PC-3 (cell line): ENCODE data around the gene SNX9. TPM values are rescaled to one million over a fixed set of nuclear protein-coding genes. Genes with fewer than 3 reads are reported as not detected.
"Not testable (repeated sequence)": the region's sequence is repeated elsewhere in the genome, so short reads cannot be mapped to it uniquely, and the experiment has no call there.

ENCODE experiments used
- ATAC-seq: fragments of 200-7000 bp; cut with Tn5 transposase; 2 replicates; pipeline ENCODE4 v1.9.1; 2020; ENCODE audit warnings: mild to moderate bottlenecking, moderate library complexity
- BruUV-seq: library from RNA; stranded (reverse); fragments of 400-500 nt; replicated peaks from 2 replicates; lab custom pipeline; 2021; lab: Mats Ljungman, UMichigan
- CTCF ChIA-PET: fragments of 300-600 bp; sonication (Branson Sonifier 250); formaldehyde crosslinking; loops from one replicate; lab custom pipeline; 2022; ENCODE audit warnings: antibody characterized with exemption; lab: Charles Lee
- POLR2A ChIA-PET: fragments of 300-600 bp; sonication (Branson Sonifier 250); formaldehyde crosslinking; loops from one replicate; lab custom pipeline; 2022; ENCODE audit warnings: antibody characterized with exemption; ENCODE audit not compliant: unreplicated experiment; lab: Charles Lee
- DNase-seq: peaks from one replicate; pipeline ENCODE4 v3.0.0-alpha.2; 2015
- H2AFZ ChIP-seq: fragments of 300-600 bp; sonication (generic); 2 replicates; pipeline ENCODE4 v1.6.0; 2016; ENCODE audit warnings: antibody characterized with exemption, low read length
- H3F3A ChIP-seq: fragments of 300-600 bp; sonication (generic); one replicate; pipeline ENCODE4 v1.6.0; 2017; ENCODE audit warnings: antibody characterized with exemption, low read length, control low read depth, mild to moderate bottlenecking; ENCODE audit not compliant: unreplicated experiment
- H3K27ac ChIP-seq: fragments of 300-600 bp; sonication (generic); 2 replicates; pipeline ENCODE4 v1.5.1; 2016; ENCODE audit warnings: mild to moderate bottlenecking, low read length
- H3K27me3 ChIP-seq: fragments of 300-600 bp; sonication (generic); 2 replicates; pipeline ENCODE4 v1.6.1; 2016; ENCODE audit warnings: low read length, mixed read lengths
- H3K36me3 ChIP-seq: fragments of 300-600 bp; sonication (generic); 2 replicates; pipeline ENCODE4 v1.6.1; 2016; ENCODE audit warnings: low read depth, mixed run types, low read length, mixed read lengths
- H3K4me1 ChIP-seq: fragments of 300-600 bp; sonication (generic); 2 replicates; pipeline ENCODE4 v1.5.1; 2016; ENCODE audit warnings: low read length; ENCODE audit not compliant: insufficient read depth
- H3K4me2 ChIP-seq: fragments of 300-600 bp; sonication (generic); 2 replicates; pipeline ENCODE4 v1.6.0; 2016; ENCODE audit warnings: low read length
- H3K4me3 ChIP-seq: fragments of 300-600 bp; sonication (generic); 2 replicates; pipeline ENCODE4 v1.5.1; 2016; ENCODE audit warnings: mild to moderate bottlenecking, low read length, mixed read lengths
- H3K79me2 ChIP-seq: fragments of 300-600 bp; sonication (generic); 2 replicates; pipeline ENCODE4 v1.6.1; 2017; ENCODE audit warnings: low read length, mixed read lengths
- H3K9ac ChIP-seq: fragments of 300-600 bp; sonication (generic); 2 replicates; pipeline ENCODE4 v1.6.0; 2016; ENCODE audit warnings: mild to moderate bottlenecking, low read length
- H3K9me2 ChIP-seq: fragments of 300-600 bp; sonication (generic); replicated peaks from 2 replicates; pipeline ENCODE4 v1.6.1; 2016; ENCODE audit warnings: mixed run types, low read length, mixed read lengths
- H3K9me3 ChIP-seq: fragments of 300-600 bp; sonication (generic); 2 replicates; pipeline ENCODE4 v1.6.1; 2016; ENCODE audit warnings: low read length, mixed read lengths
- H4K20me1 ChIP-seq: fragments of 300-600 bp; sonication (generic); 2 replicates; pipeline ENCODE4 v1.6.1; 2016; ENCODE audit warnings: low read length, mixed read lengths
- EZH2 ChIP-seq: fragments of 300-600 bp; sonication (generic); IDR thresholded peaks from one replicate; pipeline ENCODE4 v1.6.1; 2017; ENCODE audit warnings: antibody characterized with exemption, mild to moderate bottlenecking, low read length; ENCODE audit not compliant: unreplicated experiment
- EZH2phosphoT487 ChIP-seq: fragments of 300-600 bp; sonication (generic); IDR thresholded peaks from 2 replicates; pipeline ENCODE4 v1.6.1; 2018; ENCODE audit warnings: mild to moderate bottlenecking, antibody characterized with exemption, low read length, borderline replicate concordance
- intact Hi-C: fragments of 100-400 bp; cut with micrococcal nuclease; formaldehyde crosslinking; loops from 2 replicates; pipeline ENCODE4 v1.9.0; 2023
- total RNA-seq: library from RNA; depleted of rRNA; stranded (reverse); fragments of >200 nt; gene quantifications from 2 replicates; pipeline ENCODE4 v1.2.3, GENCODE V29; 2014
- TF ChIP-seq, protein P1 (sequence below): fragments of 300-600 bp; sonication (generic); conservative IDR thresholded peaks from 2 replicates; pipeline ENCODE4 v1.5.1; 2017; ENCODE audit warnings: antibody characterized with exemption, low read depth, mild to moderate bottlenecking, low read length

SNX9 gene
- total RNA-seq, 1 experiment from 2014 or later: 18.0 TPM

DNA sequence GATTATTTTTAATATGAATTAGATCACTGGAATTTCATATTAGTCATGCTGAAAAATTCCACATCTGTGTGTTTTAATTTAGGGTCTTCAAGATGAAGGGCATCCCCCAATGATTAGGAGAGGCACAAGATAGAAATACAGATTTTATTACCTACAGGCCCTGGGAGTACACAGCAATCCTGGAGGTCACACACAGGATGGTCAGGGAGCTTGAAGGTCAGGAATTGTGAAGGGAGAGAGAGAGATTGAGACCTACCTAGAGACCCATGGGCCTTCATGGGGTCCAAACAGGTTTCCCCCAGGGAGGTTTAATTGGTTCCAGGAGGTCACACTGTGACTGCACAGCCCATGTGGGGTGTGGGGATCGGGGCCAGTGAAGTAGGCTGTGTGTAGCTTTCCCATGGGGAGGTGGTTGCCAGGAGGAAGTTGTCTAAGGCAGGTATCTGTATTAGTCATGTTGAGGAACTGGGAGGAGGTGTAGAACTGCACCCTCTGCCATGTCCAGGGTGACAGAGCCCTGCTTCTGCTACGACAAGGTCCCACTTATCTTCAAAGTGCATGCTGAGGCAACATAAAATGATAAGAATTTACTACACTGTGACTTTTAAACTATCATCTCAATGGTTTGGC, 18.3 kb downstream of the SNX9 start:
- Histone ChIP-seq H3K9ac (peak overlapping the region; percentile 32; the same call in 1 of the 2 replicates), H3K4me2 (peak overlapping the region; percentile 67), H3K79me2 (peaks cover 97% of the 10 kb centered on the region), H3K9me3 (no peaks in the 10 kb centered on the region), H4K20me1 (0 out of 2 replicates have a peak, but pooled peaks cover 5% of the 10 kb centered on the region), H3K4me3 (no peak overlapping the region; the same call in 1 of the 2 replicates), H3K9me2 (no peaks in the 10 kb centered on the region), H3K27ac (peak overlapping the region; percentile 76), H3K4me1 (peaks cover 53% of the 10 kb centered on the region), H3K27me3 (no peaks in the 10 kb centered on the region), H3F3A (no peaks in the 10 kb centered on the region), H3K36me3 (no peaks in the 10 kb centered on the region), H2AFZ (no peak overlapping the region)
- POLR2A ChIA-PET: no interaction called here
- ATAC-seq: peak; percentile 77
- intact Hi-C loops: no loop called here
- TF ChIP-seq, protein P1, sequence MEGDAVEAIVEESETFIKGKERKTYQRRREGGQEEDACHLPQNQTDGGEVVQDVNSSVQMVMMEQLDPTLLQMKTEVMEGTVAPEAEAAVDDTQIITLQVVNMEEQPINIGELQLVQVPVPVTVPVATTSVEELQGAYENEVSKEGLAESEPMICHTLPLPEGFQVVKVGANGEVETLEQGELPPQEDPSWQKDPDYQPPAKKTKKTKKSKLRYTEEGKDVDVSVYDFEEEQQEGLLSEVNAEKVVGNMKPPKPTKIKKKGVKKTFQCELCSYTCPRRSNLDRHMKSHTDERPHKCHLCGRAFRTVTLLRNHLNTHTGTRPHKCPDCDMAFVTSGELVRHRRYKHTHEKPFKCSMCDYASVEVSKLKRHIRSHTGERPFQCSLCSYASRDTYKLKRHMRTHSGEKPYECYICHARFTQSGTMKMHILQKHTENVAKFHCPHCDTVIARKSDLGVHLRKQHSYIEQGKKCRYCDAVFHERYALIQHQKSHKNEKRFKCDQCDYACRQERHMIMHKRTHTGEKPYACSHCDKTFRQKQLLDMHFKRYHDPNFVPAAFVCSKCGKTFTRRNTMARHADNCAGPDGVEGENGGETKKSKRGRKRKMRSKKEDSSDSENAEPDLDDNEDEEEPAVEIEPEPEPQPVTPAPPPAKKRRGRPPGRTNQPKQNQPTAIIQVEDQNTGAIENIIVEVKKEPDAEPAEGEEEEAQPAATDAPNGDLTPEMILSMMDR: no peak
- TF ChIP-seq EZH2phosphoT487 (no peak), EZH2 (no peak)
- CTCF ChIA-PET: interaction anchor here (0.6 kb wide), 1 partner anchor 78 kb away, joined by 3 read pairs; no protein-coding TSS in a partner anchor
- DNase-seq: peak; percentile 61
- BruUV-seq: no TSS peak

DNA sequence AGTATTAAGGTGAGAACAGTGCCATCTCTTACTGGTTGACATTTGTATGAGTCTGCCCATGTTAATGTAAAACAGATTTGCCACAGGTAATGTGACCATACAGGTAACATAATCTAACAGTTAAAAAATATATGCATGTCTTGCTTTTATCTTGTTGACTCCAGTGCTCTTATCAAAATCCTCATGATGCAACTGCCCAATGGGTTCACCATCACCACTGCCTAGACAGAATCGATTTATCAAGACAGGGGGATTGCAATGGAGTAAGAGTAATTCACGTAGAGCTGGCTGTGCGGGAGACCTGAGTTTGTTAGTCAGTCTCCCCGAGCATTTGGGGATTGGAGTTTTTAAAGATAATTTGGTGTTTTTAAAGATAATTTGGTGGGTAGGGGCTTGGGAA, 19.2 kb downstream of the SNX9 start:
- POLR2A ChIA-PET: no interaction called here
- Histone ChIP-seq H3K36me3 (no peaks in the 10 kb centered on the region), H3K27ac (0 out of 2 replicates have a peak overlapping the region, but pooled peaks have one; percentile 10), H2AFZ (no peak overlapping the region), H4K20me1 (0 out of 2 replicates have a peak, but pooled peaks cover 5% of the 10 kb centered on the region), H3K4me1 (peaks cover 54% of the 10 kb centered on the region), H3K79me2 (peaks cover 98% of the 10 kb centered on the region), H3K9ac (no peak overlapping the region), H3K9me2 (no peaks in the 10 kb centered on the region), H3F3A (no peaks in the 10 kb centered on the region), H3K27me3 (no peaks in the 10 kb centered on the region), H3K4me3 (no peak overlapping the region), H3K9me3 (no peaks in the 10 kb centered on the region), H3K4me2 (peak overlapping the region; percentile 38)
- intact Hi-C loops: no loop called here
- CTCF ChIA-PET: no interaction called here
- DNase-seq: no peak
- no peak for ATAC-seq
- BruUV-seq: no TSS peak
- no peak for TF ChIP-seq EZH2phosphoT487
- TF ChIP-seq EZH2: no peak
- TF ChIP-seq, protein P1: no peak

GRCh38 chr6:157844196-157844595, 21.1 kb downstream of the SNX9 start:
- H3K36me3 ChIP-seq, H3K9ac ChIP-seq, H3K27me3 ChIP-seq, H4K20me1 ChIP-seq, BruUV-seq, H3F3A ChIP-seq, intact Hi-C loops, H3K9me2 ChIP-seq, ATAC-seq, H3K4me3 ChIP-seq, H3K9me3 ChIP-seq, H2AFZ ChIP-seq, CTCF ChIA-PET, H3K4me2 ChIP-seq: not testable (repeated sequence)
- DNase-seq: peak; percentile 15
- H3K27ac ChIP-seq: 0 out of 2 replicates have a peak overlapping the region, but pooled peaks have one; percentile 32
- H3K79me2 ChIP-seq: peaks cover 98% of the 10 kb centered on the region
- peaks cover 54% of the 10 kb centered on the region for H3K4me1 ChIP-seq
- POLR2A ChIA-PET: interaction anchor here (0.6 kb wide), 1 partner anchor 17 kb away, joined by 16 read pairs; no protein-coding TSS in a partner anchor
